Measurements from ENCODE around the gene SKP2.

SKP2 gene

DNA sequence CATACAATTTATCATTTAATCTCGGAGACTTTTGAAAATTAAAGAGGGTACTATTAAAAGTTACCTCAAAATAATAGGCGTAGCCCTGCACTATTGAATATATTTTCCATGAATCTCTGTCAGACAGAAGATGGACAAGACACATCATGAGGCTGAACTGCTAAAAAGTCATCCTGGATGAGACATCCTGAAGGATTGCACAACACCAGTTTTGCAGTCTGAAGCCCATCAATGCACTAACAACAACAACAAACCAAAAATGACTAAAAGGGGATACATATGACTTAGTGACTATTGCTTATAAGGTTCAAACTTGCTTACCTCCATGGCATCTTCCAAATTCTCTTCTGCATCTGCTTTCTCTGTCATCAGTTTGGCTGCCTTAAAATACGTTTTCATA is 15.9 kb upstream of the SKP2 start:
- DNase-seq (ENCODE audit: low read depth), result peak; percentile 53
- TF ChIP-seq, protein P1, sequence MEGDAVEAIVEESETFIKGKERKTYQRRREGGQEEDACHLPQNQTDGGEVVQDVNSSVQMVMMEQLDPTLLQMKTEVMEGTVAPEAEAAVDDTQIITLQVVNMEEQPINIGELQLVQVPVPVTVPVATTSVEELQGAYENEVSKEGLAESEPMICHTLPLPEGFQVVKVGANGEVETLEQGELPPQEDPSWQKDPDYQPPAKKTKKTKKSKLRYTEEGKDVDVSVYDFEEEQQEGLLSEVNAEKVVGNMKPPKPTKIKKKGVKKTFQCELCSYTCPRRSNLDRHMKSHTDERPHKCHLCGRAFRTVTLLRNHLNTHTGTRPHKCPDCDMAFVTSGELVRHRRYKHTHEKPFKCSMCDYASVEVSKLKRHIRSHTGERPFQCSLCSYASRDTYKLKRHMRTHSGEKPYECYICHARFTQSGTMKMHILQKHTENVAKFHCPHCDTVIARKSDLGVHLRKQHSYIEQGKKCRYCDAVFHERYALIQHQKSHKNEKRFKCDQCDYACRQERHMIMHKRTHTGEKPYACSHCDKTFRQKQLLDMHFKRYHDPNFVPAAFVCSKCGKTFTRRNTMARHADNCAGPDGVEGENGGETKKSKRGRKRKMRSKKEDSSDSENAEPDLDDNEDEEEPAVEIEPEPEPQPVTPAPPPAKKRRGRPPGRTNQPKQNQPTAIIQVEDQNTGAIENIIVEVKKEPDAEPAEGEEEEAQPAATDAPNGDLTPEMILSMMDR (conservative IDR thresholded peaks at IDR 0.05; ENCODE audit: control insufficient read depth, insufficient read depth, low read depth, low read length), result no peak
- H3K4me3 ChIP-seq (ENCODE audit: control insufficient read depth, low read depth, low read length), result no peak overlapping the region

DNA sequence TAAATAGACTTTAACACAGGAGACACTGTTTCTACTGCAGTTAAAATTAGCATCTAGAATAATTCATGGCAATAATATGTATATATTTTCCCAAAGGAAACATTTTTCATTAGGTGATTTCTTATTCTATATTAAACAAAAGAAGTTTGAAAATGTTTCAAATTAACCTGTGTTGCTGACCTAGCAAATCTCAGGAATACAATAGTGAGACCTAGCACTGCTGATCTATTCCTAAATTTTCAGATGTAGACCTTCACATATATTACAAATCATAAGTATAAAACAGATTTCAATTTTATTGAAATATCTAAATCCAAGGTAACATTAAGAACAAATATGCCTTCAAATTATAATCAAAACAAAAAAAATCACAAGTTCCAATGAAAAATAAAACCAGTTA is 15.3 kb upstream of the SKP2 start:
- TF ChIP-seq, protein P1 (conservative IDR thresholded peaks at IDR 0.05; ENCODE audit: control insufficient read depth, insufficient read depth, low read depth, low read length), result no peak
- no peak for DNase-seq (ENCODE audit: low read depth)
- no peak overlapping the region for H3K4me3 ChIP-seq (ENCODE audit: control insufficient read depth, low read depth, low read length)

DNA sequence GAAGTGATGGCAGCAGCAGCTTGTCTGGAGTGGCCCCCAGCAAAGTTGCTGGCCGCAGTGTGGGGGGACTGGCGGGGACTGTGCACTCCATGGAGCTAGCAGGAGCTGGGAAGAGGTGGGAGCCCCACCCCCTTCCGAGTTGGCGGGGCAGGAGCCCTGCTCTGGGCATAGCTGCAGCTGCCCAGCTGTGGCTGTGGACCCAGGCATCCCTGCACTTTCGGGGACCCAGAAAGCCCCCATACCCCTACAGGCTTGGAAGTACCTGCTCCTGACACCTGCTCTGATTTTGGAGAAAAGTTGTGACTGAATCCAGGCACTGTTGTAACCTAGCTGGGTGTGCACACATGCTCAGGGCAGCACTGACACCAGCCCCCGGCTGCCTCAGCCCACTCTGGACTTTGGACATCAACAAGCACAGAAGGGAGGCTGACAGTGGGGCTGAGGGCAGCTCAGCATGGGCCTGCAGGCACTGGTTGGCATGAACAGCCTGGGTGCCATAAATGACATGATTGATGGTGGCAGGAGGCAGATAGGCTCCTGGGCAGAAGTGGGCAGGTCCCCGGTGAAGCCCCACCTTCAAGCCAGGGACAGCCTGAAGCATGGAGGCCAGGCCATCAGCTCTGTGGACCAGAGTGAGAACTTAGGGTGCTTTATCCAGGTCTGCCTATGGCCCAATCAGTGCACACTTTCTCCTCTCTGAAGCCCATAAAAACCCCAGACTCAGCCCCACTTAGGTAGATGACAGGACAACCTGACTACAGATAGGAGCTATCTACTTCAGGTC is 12.8 kb upstream of the SKP2 start:
- no peak for DNase-seq (ENCODE audit: low read depth)
- H3K4me3 ChIP-seq (ENCODE audit: control insufficient read depth, low read depth, low read length), result no peak overlapping the region
- TF ChIP-seq, protein P1 (conservative IDR thresholded peaks at IDR 0.05; ENCODE audit: control insufficient read depth, insufficient read depth, low read depth, low read length), result no peak

DNA sequence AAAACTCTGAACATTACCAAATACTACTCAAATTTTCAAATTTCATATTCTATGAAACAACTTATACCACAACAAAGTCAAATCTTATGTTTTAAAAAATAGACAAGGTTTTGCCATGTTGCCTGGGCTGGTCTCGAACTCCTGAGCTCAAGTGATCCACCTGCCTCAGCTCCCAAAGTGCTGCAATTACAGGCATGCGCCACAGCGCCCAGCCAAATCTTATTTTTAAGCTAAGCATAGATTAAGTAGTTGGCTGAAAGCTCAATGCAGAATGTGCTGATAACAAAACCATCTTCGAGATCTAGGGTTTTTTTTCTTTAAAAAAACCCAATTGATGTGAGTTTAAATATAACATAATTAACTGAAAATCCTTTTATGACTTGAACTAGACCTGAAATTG is 6.6 kb upstream of the SKP2 start:
- TF ChIP-seq, protein P1 (conservative IDR thresholded peaks at IDR 0.05; ENCODE audit: control insufficient read depth, insufficient read depth, low read depth, low read length), result no peak
- no peak overlapping the region for H3K4me3 ChIP-seq (ENCODE audit: control insufficient read depth, low read depth, low read length)
- DNase-seq (ENCODE audit: low read depth), result no peak

DNA sequence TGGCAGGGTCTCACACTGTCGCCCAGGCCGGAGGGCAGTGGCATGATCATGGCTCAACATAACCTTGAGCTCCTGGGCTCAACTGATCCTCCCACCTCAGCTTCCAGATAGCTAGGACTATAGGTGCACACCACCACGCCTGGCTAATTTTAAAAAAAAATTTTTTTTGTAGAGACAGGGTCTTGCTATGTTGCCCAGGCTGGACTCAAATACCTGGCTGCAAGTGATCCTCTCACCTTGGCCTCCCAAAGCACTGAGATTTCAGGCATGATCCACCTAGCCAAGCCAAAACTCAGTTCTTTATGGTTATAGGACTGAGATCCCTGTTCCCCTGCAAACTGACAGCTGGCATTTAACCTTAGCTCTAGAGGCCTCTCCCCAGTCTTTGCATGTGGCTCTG is 5.5 kb upstream of the SKP2 start:
- TF ChIP-seq, protein P1 (conservative IDR thresholded peaks at IDR 0.05; ENCODE audit: control insufficient read depth, insufficient read depth, low read depth, low read length), result no peak
- no peak overlapping the region for H3K4me3 ChIP-seq (ENCODE audit: control insufficient read depth, low read depth, low read length)
- DNase-seq (ENCODE audit: low read depth), result no peak

DNA sequence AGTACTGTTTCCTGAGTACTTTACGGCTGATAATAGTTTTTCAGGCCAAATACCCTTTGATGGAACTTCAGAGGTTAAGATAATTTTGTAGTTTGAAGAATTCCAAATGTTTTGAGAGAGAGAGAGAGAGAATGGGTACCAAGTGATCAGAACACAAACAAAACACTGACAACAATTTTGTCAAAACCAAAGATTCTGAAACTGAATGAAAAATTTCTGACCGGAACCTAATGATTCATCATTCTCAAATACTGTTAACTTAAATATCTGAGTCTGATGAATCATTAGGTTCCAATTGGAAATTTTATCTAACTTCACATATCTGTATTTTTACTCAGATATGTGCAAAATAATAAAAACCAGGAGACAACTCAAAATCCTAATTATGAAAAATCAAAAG is 4.2 kb upstream of the SKP2 start:
- TF ChIP-seq, protein P1 (conservative IDR thresholded peaks at IDR 0.05; ENCODE audit: control insufficient read depth, insufficient read depth, low read depth, low read length), result no peak
- DNase-seq (ENCODE audit: low read depth), result no peak
- no peak overlapping the region for H3K4me3 ChIP-seq (ENCODE audit: control insufficient read depth, low read depth, low read length)

All from fibroblast of mammary gland (primary cell).